Endothelial cell of umbilical vein (primary cell): ENCODE measurements around the gene MYO5B. TPM values are rescaled to one million over a fixed set of nuclear protein-coding genes. Genes with fewer than 3 reads are reported as not detected.

Experiments used
- BruUV-seq: library from RNA; stranded (reverse); fragments of 400-500 nt; replicated peaks from 2 replicates; lab custom pipeline; 2021; lab: Mats Ljungman, UMichigan
- CTCF ChIA-PET: fragments of 300-600, 350-600 bp; sonication (Branson Sonifier 250); formaldehyde crosslinking; loops from one replicate; lab custom pipeline; 2021; ENCODE audit warnings: antibody characterized with exemption, inconsistent platforms; lab: Charles Lee
- POLR2A ChIA-PET: fragments of 300-600, 350-600 bp; sonication (Branson Sonifier 250); formaldehyde crosslinking; loops from one replicate; lab custom pipeline; 2021; ENCODE audit warnings: antibody characterized with exemption, inconsistent platforms; lab: Charles Lee
- DNase-seq: peaks from one replicate; pipeline ENCODE4 v3.0.0-alpha.2; 2011; ENCODE audit warnings: low read depth, low spot score
- FAIRE-seq: peaks from 2 replicates; lab custom pipeline; 2011; peaks lifted over from hg19 to GRCh38; lab: Jason Lieb, UNC
- H2AFZ ChIP-seq: 2 replicates; pipeline ENCODE4 v1.6.0; 2012; ENCODE audit warnings: low read depth, low read length, control low read depth, inconsistent platforms
- H3K27ac ChIP-seq: 2 replicates; pipeline ENCODE4 v1.5.1; 2011; ENCODE audit warnings: low read depth, mild to moderate bottlenecking, control low read depth, low read length, moderate library complexity; ENCODE audit not compliant: insufficient read depth
- H3K27me3 ChIP-seq, 2 experiments: 2 replicates each; pipeline versions ENCODE4 v1.6.0 to v1.6.1; 2011; ENCODE audit warnings: low read length in 2 of 2, mixed read lengths in 1 of 2; ENCODE audit not compliant: control insufficient read depth in 2 of 2, insufficient read depth in 2 of 2
- H3K36me3 ChIP-seq, 2 experiments: 2 replicates in 1 of 2; 3 replicates in 1 of 2; pipeline ENCODE4 v1.5.1; 2011; ENCODE audit warnings: low read length in 2 of 2, mild to moderate bottlenecking in 1 of 2, moderate library complexity in 1 of 2; ENCODE audit not compliant: control insufficient read depth in 2 of 2, insufficient read depth in 2 of 2; ENCODE audit errors: extremely low read depth in 1 of 2
- H3K4me1 ChIP-seq: 3 replicates; pipeline ENCODE4 v1.5.1; 2011; ENCODE audit warnings: mild to moderate bottlenecking, low read length; ENCODE audit not compliant: control insufficient read depth, insufficient read depth; ENCODE audit errors: extremely low read depth
- H3K4me2 ChIP-seq: 2 replicates; pipeline ENCODE4 v1.6.1; 2011; ENCODE audit warnings: low read length, control low read depth, mixed read lengths; ENCODE audit not compliant: insufficient read depth
- H3K4me3 ChIP-seq, 3 experiments: fragments of 200-600 bp in 1 of 3; sonication (generic), shearing (Covaris generic) in 1 of 3; replicated peaks in 1 of 3; 2 replicates each; pipeline ENCODE4 v1.5.1; 2011 to 2016; ENCODE audit warnings: control low read depth in 3 of 3, low read length in 3 of 3, mild to moderate bottlenecking in 2 of 3, inconsistent platforms in 1 of 3, low read depth in 1 of 3, moderate library complexity in 1 of 3; ENCODE audit not compliant: insufficient read depth in 1 of 3
- H3K79me2 ChIP-seq: 2 replicates; pipeline ENCODE4 v1.6.0; 2012; ENCODE audit warnings: low read length, inconsistent platforms; ENCODE audit not compliant: control insufficient read depth, insufficient read depth
- H3K9ac ChIP-seq: replicated peaks from 2 replicates; pipeline ENCODE3; 2011; ENCODE audit warnings: low read length, control low read depth; ENCODE audit not compliant: insufficient read depth; ENCODE audit errors: extremely low read depth
- H3K9me1 ChIP-seq: replicated peaks from 3 replicates; pipeline ENCODE4 v1.6.0; 2011; ENCODE audit warnings: mild to moderate bottlenecking, low read length; ENCODE audit not compliant: control insufficient read depth, insufficient read depth; ENCODE audit errors: extremely low read depth
- H3K9me3 ChIP-seq: replicated peaks from 2 replicates; pipeline ENCODE4 v1.5.1; 2012; ENCODE audit warnings: low read length, inconsistent platforms; ENCODE audit not compliant: control insufficient read depth, insufficient read depth
- H4K20me1 ChIP-seq: replicated peaks from 2 replicates; pipeline ENCODE3; 2011; ENCODE audit warnings: mild to moderate bottlenecking, low read length; ENCODE audit not compliant: control insufficient read depth, insufficient read depth; ENCODE audit errors: extremely low read depth
- CTCF ChIP-seq, 2 donors: IDR thresholded peaks; 1 replicate in 1 of 2; 2 replicates in 1 of 2; pipeline ENCODE4 v1.5.1; 2011; ENCODE audit warnings: low read length in 2 of 2, mild to moderate bottlenecking in 2 of 2, moderate library complexity in 2 of 2, control low read depth in 1 of 2, inconsistent platforms in 1 of 2, low read depth in 1 of 2; ENCODE audit not compliant: insufficient read depth in 1 of 2; ENCODE audit errors: extremely low read depth in 1 of 2
- EZH2 ChIP-seq: IDR thresholded peaks from 2 replicates; pipeline ENCODE4 v1.6.1; 2012; ENCODE audit warnings: borderline replicate concordance, low read depth, mild to moderate bottlenecking, moderate library complexity, low read length, inconsistent platforms; ENCODE audit not compliant: severe bottlenecking
- FOS ChIP-seq: IDR thresholded peaks from 2 replicates; pipeline ENCODE4 v1.6.1; 2011; ENCODE audit warnings: mild to moderate bottlenecking, low read length, moderate library complexity, borderline replicate concordance; ENCODE audit not compliant: insufficient read depth
- GATA2 ChIP-seq: IDR thresholded peaks from 2 replicates; pipeline ENCODE4 v1.7.0; 2011; ENCODE audit warnings: low read depth, mild to moderate bottlenecking, moderate library complexity, mixed read lengths, low read length; ENCODE audit not compliant: insufficient read length, insufficient read depth
- JUN ChIP-seq: IDR thresholded peaks from 2 replicates; pipeline ENCODE4 v1.6.1; 2011; ENCODE audit warnings: borderline replicate concordance, low read depth; ENCODE audit not compliant: insufficient read length, insufficient read depth
- MAX ChIP-seq: IDR thresholded peaks from 2 replicates; pipeline ENCODE4 v1.6.1; 2011; ENCODE audit not compliant: insufficient read depth, insufficient read length
- POLR2A ChIP-seq: IDR thresholded peaks from 2 replicates; pipeline ENCODE4 v1.6.1; 2012; ENCODE audit warnings: low read depth, mild to moderate bottlenecking, control low read depth, low read length
- dilution Hi-C: fragments of 300-500 bp; cut with MboI; formaldehyde crosslinking; loops from one replicate; pipeline ENCODE4 v1.15.0; 2019; ENCODE audit warnings: low sequenced_read_pairs; ENCODE audit not compliant: extremely low pct_ligation_motif_present
- intact Hi-C: fragments of 100-400 bp; cut with micrococcal nuclease; formaldehyde crosslinking; loops from one replicate; pipeline ENCODE4 v1.10.0; 2022
- polyA plus RNA-seq, 4 experiments: library from polyadenylated mRNA; depleted of rRNA in 3 of 4; stranded (reverse) in 3 of 4; unstranded in 1 of 4; fragments of >200 nt; gene quantifications; 2 replicates each; pipeline versions ENCODE4 v1.2.1 to v1.2.3, GENCODE V29; 2011 to 2012; ENCODE audit warnings: missing spikeins in 1 of 4
- total RNA-seq: library from RNA; stranded (reverse); gene quantifications from 2 replicates; pipeline ENCODE4 v1.2.3, GENCODE V29; 2021

MYO5B gene
- total and polyA plus RNA-seq, 2 donors (not counting 3 experiments of a cell fraction or from before 2014, with no cell fraction given) = 0.54 to 1.1 TPM

DNA sequence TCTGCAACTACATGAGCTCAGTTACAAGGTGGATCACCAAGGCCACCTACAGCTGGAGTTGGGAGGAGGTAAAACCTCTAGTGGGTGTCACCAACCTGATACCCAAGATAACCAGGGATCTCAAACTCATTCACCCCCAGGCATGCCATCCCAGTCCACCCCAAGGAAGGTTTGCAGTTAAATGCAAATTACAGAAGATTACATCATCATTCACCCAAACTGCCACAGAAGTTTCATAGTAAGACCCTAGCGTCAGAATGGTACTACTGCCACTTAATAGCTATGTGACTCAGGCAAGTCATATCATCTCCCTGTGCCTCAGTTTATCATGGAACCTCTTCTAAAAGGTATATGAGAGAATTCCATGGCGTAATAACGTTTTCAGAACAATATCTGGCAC, 111.2 kb downstream of the MYO5B start:
- intact Hi-C loops (no loop called here), dilution Hi-C loops (no loop called here)
- DNase-seq (no peak), FAIRE-seq (no peak)
- H3K79me2 ChIP-seq = no peaks in the 10 kb centered on the region
- CTCF ChIA-PET = no interaction called here
- no peaks in the 10 kb centered on the region for H3K36me3 ChIP-seq
- no peaks in the 10 kb centered on the region for H3K4me1 ChIP-seq
- TF ChIP-seq GATA2 (no peak), FOS (no peak), EZH2 (no peak), CTCF (IDR thresholded peaks at IDR 0.05; ENCODE audit: extremely low read depth in 1 of 2, insufficient read depth in 1 of 2, low read depth in 1 of 2, low read length in 2 of 2) (no peak), POLR2A (no peak), JUN (no peak), MAX (no peak)
- no peak overlapping the region for H3K4me2 ChIP-seq
- H4K20me1 ChIP-seq = no peaks in the 10 kb centered on the region
- H3K4me3 ChIP-seq = no peak overlapping the region
- no peaks in the 10 kb centered on the region for H3K9me1 ChIP-seq
- no peaks in the 10 kb centered on the region for H3K9me3 ChIP-seq
- no peak overlapping the region for H3K9ac ChIP-seq
- no peaks in the 10 kb centered on the region for H3K27me3 ChIP-seq
- BruUV-seq = no TSS peak
- H2AFZ ChIP-seq = no peak overlapping the region
- POLR2A ChIA-PET = no interaction called here
- H3K27ac ChIP-seq = no peak overlapping the region
